ENCODE measurements around the gene TOM1L2.

TOM1L2 gene

DNA sequence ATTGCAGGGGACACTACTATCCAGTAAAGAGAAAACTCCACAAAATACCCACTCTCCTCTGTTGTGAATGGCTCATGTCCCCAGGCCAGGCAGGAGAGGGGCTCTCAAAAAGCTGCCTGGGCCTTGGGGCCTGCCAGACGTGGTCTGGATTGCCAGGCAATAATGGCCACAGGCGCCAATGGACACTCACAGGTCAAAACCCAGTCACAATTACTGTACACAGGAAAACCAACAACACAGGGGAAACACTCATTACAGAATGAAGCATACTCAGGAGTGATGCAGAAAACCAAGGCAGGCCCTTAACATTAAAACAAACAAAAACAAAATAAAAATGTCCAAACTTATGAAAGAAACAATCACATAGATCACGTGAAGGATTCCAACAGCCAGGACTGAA, 100.3 kb downstream of the TOM1L2 start:
- no peak for DNase-seq

DNA sequence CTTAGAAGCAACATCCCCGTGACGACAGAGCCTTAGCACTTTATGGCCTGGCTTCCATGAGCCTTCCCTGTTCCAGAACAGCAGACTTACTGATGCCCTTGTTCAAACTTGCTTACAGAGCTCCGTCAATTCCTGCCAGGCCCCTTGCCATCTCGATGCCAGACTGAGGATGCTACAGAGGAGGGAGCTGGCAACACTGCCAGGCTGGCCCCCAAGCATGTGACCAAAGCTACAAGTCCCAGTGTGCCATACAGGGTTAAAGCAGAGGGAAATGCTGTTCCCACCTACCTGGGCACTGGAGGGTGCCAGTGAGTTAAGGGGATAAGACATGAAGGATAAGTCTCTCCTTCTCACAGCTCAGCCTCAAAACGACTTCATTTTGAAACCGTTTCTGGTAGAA, 102.0 kb downstream of the TOM1L2 start:
- no peak for DNase-seq

DNA sequence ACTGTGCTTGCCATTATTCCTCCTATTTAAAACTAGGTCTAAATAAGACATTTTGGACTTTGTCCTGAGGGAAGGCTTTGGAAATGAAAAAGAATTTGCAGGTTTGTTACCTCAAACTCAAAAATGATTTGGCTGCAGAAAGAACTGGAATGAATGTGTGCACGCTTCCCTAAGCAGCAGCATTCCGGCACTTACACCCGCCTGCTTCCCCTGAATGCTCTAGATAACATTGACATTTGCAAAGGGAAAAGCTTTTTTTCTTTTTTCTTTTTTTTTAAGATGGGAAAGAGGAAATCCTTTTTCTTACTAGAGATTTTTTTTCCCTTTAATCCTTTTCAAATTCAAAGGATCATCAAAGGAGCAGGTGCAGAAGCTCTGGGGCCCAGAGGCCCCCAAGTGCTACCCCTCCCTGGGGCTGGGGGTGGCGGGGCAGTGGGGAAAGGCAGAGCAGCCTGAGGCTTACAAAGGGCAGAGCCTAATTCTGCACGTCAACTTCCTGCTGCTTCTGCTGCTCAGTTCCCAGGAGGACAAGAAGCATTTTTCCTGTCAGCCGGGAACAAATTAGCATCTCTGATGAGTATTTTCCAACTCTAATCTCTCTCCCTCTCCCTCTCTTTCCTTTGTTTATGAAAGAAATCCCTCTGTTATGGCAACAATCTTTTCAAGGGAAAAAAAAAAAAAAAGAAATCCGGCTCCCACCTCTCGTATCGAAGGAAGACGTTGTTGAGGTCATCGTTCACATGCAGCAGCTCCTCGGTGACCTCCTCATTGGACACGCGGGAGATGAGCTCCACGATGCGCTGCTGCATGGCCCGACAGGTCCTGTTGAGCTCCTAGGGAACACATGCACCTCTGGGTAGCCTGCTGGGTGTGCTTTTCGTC, 103.3 kb downstream of the TOM1L2 start:
- no peak for DNase-seq

DNA sequence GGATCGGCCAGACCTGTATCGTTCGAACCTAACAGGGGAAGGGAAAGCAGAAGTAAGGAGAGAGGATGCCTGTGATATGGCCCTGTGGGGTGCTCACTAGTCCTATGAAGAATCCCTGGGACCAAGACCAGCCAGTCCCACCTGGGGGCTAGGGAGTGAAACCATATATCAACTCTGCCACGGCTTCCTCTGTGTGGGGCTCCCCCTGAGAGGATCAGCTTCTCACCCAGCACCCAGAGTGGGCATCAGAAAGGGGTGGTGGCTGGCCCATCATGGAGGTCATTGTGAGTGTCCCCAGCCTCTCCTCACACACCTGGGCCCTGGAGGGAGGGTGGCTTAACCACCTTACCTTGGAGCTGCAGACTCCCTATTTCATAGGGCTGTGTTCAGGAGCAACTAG, 105.3 kb downstream of the TOM1L2 start:
- no peak for DNase-seq

DNA sequence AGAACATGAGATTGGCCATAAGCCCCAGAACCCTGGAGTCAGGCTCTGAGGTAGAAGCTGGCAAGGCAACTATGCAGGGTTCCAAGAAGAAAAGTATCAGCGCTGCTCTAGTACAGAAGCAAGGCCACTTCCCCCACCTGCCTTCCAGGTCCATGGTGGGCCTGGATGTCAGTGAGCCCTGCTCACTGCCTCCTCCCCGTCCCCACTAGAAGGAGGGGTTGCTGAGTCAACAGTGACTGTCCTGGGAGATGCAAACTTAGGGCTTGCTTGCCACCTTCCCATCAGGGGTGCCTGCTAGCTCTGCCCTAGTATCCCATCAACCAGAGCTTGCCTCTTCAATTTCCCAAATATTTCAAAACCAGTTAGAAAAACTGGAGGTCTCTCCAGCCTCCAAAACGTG, 105.8 kb downstream of the TOM1L2 start:
- no peak for DNase-seq

DNA sequence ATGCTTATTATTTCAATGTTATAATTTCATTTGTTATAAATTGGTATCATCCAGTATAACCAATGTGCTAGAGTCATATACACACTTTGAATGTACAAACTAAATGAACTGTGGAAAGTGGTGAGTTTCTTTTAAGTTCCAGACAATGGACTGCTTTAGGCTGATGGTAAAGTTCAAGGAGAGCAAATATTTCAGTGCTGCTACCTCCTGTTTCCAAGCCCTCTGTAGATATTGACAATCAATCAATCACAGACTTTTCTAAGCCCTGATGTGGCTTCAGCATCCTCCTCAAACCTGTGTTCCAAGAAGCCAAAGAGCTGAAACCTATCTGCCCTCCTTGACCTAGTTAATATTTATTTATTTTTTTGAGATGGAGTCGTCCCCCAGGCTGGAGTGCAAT, 107.2 kb downstream of the TOM1L2 start:
- no peak for DNase-seq

DNA sequence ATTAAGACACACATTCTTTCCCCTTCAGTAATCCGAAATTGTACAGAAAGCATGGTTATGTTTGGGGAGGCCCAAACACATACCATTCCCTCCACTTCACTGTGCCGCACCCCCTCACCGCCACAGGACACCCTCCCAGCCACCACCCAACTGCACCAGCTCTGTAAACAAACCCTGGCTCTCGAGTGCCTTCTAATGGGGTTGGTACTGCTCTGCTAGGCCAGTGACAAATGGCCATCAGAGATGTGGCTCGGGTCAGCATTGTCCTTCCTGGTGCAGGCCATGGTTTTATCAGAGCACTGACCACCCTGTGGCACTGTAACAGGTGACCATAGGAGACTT, 111.5 kb downstream of the TOM1L2 start:
- no peak for DNase-seq

DNA sequence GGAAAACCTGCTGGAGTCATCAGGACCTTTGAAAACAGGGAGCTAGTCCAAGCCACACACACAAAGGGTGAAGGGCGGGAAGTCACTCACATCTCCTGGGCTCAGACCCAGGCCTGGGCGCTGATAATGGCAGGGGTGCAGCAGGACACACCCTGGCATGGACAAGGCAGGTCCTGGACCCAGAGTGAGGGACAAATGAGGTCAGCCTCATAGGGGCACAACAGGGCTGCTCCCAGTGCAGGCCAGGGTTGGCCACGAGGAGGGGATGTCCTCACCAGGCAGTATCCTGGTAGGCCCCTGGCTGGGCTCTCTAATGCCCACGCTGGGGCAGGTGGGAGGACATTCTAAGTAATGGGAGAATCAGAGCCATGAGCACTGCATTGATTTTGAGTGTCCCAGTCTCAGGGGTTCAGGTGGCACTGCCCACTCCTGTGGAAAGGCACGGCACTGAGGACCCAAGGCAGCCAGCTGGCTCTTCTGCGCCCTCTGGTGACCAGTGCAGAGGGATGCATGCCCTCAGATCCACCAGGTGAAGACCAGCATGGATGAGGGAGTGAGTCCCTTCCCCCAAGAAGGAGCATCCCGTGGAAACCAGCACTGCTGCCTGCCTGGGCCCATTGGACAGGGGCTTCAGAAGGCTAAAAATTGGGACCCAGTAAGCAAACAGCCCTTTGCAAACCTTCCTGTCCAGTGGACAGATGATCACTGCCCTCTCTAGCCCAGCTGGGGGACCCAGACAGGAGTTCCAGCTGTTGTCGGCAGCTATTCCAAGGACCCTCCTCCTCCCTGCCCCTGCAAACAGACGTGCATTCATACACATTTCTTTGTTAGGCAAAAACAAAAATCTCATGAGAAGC, 112.1 kb downstream of the TOM1L2 start:
- DNase-seq, result peak; percentile 86

DNA sequence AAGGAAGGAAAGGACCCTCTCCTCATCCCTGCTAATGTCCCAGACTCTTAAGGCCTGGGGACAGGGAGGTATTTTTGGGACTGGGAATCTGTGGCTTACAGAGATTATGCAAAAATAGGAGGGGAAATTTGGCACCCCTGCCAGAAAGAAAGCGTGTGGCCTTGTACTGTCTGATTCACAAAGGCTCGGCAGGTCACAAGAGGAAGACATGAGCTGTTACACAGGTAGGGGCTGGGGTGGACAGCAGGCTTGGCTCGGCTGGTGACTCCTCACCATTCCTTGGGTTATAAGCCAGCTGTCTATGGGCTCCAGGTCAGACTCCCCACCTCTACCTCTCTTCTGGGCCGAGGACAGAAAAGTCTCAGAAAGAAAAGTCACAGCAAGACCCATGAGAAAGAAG, 114.7 kb downstream of the TOM1L2 start:
- no peak for DNase-seq

DNA sequence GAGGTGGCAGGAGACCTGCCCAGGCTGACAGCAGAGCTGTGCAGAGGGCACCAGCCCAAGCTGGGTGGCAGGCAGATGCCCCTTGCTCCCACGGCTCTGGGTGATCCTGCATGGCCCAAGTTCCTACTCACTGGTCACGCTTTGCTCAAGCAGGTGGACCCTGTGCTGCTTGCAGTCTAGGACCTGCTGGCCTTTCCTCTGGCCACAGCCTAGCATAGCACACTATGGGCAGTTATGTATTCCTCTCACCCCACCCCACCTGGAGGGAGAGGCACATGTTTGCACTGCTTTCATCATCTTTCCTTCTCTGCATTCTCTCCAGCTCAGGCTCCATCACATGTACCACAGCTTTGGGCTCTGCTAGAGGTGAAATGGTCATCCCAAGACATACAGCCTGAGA, 115.8 kb downstream of the TOM1L2 start:
- DNase-seq, result no peak

DNA sequence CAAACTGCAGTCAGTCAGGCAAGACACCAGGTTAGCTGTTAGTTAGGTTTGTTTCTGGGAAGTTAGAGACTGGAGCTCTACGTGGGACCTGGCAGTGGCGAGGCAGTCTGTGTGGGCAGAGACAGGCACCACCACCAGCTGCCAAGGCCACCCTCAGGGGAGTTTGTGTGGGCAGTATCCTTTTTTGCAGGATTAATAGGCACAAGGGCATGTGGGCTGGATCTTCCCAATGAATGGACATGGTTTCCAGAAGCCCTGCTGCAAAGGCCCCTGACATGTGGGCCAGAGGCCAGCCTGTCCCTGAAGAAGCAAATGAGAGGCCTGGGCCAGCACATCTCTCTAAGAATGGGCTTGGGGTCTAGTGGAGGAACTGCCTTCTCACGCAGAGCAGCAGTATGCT, 116.2 kb downstream of the TOM1L2 start:
- no peak for DNase-seq

DNA sequence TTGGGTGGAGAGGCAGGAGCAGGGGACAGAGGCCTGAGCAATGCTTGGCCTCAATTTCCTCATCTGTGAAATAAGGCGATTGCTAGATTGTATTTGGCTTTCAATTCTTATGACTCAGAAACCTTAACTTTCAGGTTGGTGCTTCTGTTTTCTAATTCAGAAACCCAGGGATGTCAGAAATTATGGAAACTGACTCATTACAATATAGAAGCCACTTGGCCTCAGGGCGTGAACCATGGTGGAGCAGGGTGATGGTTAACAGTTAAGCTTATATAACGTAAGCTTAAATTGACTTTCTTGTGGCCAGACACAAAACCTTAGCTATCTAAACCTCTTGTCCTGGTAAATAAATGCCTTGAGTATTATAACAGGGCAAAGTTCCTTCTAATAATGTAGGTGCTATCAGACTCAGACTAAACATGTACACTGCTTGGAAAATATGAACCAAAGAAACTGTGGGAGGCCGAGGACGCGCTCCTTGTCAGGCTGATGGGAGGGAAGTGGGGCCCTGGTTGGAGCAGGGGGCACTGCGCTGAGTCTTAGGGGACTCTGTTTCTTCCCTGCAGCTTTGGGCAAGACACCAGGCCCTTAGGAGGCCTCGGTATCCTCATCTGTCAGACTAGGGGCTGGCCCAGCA, 118.3 kb downstream of the TOM1L2 start:
- no peak for DNase-seq

DNA sequence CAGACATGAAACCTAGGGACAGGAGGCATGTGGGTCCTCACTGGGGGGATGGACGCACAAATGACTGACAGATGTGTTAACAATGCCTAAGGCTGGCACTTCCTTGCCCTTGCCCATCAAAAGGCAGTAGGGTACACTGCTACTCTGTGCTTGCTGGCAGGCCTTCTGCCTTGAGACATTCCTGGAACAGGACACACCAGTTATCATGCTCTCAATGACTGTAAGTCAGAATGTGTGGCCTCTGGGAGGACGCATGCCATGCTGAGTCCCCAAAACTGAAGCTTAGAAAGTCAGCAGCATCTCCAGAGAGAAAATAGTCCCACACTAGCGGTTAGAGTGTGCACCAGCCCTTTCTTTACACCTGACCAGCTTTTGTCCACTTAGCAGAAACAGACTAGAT, 119.3 kb downstream of the TOM1L2 start:
- no peak for DNase-seq

DNA sequence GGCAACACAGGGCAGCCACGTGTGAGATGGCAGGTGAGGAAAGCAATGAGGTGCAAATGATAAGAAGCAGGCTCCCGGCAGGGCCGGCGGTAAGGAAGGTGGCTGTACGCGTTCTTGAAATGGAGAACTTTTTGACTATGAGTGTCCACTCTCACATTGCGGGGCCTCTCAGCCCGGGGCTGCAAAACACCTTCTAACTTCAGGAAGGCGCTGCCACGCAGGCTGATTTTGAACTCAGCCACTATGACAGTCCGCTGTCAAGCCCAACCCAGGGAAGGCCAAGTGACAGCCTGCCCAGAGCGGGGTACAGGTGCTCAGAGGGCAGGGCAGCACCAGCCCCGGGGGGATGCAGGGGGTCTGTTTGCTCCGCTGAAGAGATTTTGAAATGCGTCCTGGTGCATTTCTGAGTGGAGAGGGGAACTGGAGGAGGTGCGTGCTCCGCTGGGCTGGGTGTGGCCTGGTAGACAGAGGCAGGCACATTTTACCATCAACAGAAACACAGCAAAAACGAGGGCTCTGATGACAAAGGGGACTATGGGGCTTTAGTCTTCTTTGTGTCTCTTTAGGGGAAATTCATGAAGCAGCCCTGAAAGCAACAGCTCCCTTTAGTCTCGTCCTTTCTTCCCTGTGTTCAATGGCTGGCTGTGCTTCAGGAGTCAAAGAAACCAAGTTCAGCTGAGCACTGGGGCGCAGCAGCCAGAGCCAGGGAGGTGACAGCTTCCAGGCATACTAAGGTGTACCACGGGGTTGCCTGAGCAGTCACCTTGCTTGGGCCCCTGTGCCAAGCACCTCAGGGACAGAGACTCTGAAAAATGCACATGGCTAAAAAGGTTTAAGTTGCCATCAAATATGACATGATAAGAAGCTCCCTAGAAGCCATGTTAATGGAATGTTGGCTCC, 120.8 kb downstream of the TOM1L2 start:
- no peak for DNase-seq

DNA sequence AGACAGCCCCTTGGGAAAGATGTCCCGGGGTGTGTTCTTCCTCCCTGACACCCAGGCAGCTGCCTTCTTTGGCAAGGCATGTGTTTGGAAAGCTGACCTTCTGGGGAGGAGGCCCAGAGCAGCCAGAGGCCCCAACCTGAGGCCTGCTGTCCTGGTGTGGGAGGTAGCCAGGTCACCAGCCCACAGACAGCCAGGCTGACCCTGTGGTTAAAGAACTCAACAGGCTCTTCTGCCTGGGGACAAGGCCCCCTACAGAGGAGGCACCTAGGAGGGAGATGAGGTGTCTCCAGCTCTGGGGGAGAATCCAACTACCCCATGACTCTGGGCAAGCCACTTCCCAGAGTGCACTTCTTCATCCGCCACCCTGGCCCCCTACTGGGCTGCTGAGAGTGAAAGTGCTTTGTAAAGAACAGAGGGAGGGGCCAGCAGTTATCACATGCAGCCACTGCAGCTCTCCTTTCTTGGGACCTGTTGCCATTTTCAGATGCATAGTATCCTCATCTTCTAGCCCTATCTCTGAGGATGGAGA, 122.3 kb downstream of the TOM1L2 start:
- DNase-seq, result peak; percentile 85

DNA sequence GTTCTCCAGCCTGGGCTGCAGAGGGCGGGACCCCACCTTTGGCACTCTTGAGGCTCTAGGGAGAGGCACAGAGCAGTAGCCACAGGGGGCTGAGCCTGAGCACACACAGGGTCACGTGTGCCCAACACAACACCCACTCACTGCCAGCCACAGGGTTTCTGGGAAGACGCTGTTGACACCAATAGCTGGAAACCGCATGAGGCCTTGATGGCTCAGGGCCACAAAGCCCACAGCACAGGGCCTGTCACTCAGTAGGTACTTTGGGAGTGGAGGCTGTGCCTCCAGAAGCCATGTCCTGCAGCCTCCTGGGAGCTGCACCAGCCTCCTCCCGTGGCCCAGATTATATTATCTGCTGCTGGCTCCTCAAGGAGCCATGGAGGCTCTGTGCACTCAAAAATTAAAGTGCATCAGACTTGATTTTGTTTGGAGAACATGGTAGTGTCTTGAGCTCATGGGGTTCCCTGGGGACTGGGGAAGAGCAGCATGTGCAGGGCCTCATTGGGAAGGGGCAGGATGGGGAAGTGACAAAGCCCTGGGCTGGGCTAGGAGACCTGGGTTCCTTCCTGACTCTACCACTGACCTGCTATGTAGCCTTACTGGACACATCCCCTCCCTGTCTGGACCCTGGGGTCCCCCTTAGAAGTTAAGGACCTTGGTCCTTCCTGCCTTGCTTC, 122.9 kb downstream of the TOM1L2 start:
- peak; percentile 91 for DNase-seq

DNA sequence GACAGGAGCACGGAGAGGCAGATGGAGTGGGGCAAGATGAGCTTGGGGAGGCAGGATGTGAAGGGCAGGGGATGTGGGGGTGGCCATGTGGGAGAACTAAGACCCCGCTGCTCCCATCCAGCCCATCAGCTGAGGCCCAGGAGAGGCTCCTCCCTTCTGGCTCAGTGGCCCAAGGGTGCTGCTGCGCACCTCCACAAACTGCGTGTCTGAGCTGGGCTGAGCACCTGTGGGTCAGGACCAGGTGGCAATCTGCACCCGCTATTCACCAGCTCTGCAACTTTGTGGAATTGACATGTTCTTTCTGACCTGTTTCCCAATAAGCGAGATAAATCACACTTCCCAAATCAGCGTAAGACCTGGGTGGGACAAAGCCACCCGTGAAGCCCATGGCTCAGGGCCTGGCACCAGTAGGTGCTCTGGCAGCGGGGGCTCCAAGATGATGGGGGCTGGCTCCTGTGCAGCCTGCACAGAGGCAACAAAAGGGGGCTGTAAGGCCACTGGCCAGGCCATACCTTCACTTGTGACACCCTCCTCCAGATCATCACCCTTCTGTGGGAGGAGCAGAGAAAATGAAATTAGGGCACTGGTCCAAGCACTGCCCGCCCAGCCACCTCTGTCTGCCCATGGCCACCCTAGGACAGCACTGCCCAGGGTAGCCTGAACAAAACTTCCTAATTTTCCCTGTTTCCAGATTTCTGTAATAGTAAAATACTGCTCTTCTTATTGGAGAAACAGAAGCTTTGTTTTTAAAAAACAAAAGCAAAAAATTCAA, 123.7 kb downstream of the TOM1L2 start:
- no peak for DNase-seq

DNA sequence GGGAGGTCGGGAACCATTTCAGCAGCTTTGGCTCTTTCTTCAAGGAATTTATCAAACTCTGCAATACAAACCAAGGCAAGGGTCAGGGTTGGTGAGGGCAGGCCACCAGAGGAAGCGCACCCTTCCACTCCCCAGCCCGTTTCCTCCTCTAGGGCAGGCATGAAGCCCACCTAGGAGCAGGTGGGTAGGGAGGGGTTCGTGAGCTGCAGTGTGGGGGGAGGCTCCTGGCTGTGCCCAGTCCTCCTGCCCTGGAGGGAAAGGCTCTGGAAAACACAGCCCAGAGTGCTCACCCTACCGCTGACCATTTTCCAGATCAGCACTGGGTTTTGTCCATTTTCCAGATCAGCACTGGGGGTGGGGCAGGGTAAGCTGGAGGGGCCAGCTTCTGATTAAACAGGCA, 124.5 kb downstream of the TOM1L2 start:
- no peak for DNase-seq

DNA sequence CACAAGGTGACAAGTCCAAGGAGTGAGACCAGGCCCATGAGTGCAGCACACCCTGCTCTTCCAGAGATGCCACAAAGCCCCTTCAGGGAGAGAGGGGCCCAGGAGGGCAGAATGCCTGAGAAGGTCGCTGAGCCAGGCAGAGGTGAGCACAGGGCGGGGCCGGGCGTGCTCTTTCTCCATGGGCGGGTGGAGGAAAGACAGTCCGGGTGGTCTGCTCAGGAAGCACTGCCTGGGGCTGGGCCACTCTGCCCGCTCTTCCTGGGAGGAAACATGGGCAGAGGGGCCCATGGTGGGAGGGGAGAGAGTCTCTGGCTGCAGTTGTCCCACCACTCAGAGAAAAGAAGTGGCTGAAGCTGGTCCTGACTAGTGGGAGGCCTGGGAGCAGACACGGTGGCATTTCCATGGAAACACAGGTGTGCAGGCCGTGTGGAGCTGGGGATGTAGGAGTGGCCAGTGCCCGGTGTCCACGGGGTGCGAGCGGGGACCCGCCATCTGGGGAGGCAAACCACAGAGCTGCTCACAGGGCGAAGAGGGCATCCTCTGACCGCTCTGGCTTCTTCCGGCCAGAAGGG, 125.0 kb downstream of the TOM1L2 start:
- DNase-seq, result no peak

DNA sequence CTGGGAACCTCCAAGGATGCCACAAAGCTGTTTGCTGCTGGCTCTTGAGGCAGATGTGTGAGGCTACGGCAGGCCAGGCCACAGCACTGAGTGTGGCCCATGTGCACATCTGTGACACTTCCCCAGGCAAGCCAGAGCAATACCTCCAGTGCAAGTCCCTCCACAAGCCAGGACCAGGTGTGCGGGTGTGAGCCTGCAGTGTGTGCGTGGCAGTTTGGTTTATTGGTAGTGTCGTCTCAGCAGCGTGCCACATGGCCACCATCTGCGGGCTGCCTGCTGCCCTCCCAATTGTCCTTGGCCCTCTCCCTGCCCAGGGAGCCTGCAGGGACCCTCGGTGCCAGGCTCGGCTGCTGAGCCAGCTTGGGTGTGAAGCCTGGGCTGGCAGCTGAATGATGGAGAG, 125.6 kb downstream of the TOM1L2 start:
- DNase-seq, result no peak

DNA sequence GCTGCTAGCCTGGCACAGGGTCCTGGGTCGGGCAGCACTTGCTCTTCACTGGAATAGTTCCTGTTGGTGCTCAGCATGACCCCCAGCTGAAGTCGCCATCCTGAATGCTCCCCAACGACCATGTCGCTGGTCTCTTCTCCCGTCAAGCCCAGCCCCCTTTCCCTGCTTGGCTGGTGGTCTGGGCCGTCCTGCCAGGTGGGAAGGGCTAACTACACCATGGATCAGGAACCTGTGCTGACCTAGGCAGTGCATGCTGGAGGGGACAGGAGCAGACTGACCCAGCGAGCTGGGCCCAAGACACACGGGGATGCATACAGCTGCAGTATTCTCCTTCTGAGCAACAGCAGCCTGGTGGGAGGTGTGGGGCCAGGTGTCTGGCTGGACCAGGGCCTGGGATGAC, 126.2 kb downstream of the TOM1L2 start:
- no peak for DNase-seq
